Mammary epithelial cell (primary cell): ENCODE measurements around the gene ASPHD2.

Experiments
- CTCF ChIP-seq, 2 donors: IDR thresholded peaks in 1 of 2; conservative IDR thresholded peaks in 1 of 2; 2 replicates each; pipeline ENCODE4 v1.5.1; 2011 to 2012; ENCODE audit warnings: inconsistent platforms in 2 of 2, low read length in 2 of 2, mild to moderate bottlenecking in 2 of 2, control low read depth in 1 of 2, low read depth in 1 of 2; ENCODE audit not compliant: insufficient read depth in 1 of 2; ENCODE audit errors: extremely low read depth in 1 of 2
- EZH2 ChIP-seq: IDR thresholded peaks from 2 replicates; pipeline ENCODE4 v1.6.1; 2012; ENCODE audit warnings: low read length, inconsistent platforms, borderline replicate concordance

DNA sequence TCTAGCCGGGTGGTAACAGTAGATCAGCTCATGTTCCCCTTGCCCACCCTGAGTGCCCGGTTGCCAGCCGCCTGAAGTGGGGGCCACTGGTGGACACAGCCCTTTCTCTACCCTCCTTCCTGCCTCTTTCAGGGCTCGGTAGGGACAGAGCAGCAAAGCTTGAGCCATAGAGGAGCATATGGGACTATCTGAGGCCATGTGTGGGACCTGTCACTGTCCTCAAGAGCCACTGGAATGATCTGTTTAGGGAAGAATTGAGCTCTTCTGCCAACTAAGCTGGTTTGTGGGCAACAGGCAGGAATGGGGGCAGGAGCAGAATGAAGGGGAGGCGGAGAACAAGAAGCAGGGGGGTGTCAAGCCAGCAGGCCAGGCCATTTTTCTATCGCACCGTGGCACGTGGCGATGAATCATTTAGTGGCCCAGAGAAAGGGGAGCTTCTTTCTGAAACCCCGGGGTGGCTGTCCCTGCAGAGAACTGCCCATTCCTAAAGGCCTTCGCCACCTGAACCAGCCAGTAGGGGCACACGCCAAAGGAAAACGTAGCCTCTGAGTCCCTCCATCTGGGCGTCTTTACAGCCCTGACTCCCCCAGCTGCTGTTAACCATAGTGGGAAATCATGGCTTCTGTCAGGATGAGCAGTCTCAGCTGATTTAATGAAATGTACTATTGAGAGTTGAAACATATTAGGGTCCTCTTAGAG is 8.8 kb downstream of the ASPHD2 start:
- TF ChIP-seq CTCF (conservative IDR thresholded peaks at IDR 0.05 in 1 of 2, IDR thresholded peaks at IDR 0.05 in 1 of 2; ENCODE audit: extremely low read depth in 1 of 2, insufficient read depth in 1 of 2, low read depth in 1 of 2, low read length in 2 of 2) (no peak), EZH2 (no peak)
